ENCODE data around the gene TMEM132D. TPM values are rescaled to one million over a fixed set of nuclear protein-coding genes. Genes with fewer than 3 reads are reported as not detected.

TMEM132D gene
- total RNA-seq, 2 donors from 2014 or later = 4.4 to 14.2 TPM

- Histone ChIP-seq H3K4me1 (ENCODE audit: control insufficient read depth, insufficient read depth, low read length) (no peaks in the 10 kb centered on the region), H3K9ac (ENCODE audit: extremely low read depth, low read length, poor library complexity, severe bottlenecking) (no peak overlapping the region), H3K27ac (ENCODE audit: low read depth, low read length) (no peak overlapping the region), H3K9me3 (ENCODE audit: control insufficient read depth, low read length) (peaks cover 7% of the 10 kb centered on the region), H3K4me3 (ENCODE audit: low read length) (no peak overlapping the region), H3K36me3 (ENCODE audit: control insufficient read depth, insufficient read depth, low read length) (no peaks in the 10 kb centered on the region), H3K27me3 (ENCODE audit: control insufficient read depth, insufficient read depth, low read length, poor library complexity, severe bottlenecking) (no peaks in the 10 kb centered on the region)
- Mint-ChIP-seq H3K4me3 (no peak overlapping the region), H3K27me3 (ENCODE audit: insufficient read depth) (no peaks in the 10 kb centered on the region), H3K9me3 (peaks cover 13% of the 10 kb centered on the region), H3K36me3 (ENCODE audit: low read depth) (peaks cover 6% of the 10 kb centered on the region), H3K27ac (no peak overlapping the region), H3K4me1 (no peaks in the 10 kb centered on the region)
- DNase-seq = no peak
- no peak for TF ChIP-seq CTCF (conservative IDR thresholded peaks at IDR 0.05)
- 60 to 92% methylated on average over 2 to 3 of the region's 3 CpGs for WGBS, 2 experiments (ENCODE audit: insufficient coverage in 1 of 2, insufficient read length in 1 of 2)
These were observed 530.9 kb downstream of the TMEM132D start for GRCh38 chr12:129372876-129373275.

GRCh38 chr12:129372348-129372747 lies 531.5 kb downstream of the TMEM132D start:
- H3K27ac Mint-ChIP-seq = no peak overlapping the region
- DNase-seq = no peak
- 86% methylated on average over 2 of the region's 2 CpGs; no CpG with 5 or more reads in 1 of the 2 experiments for WGBS, 2 experiments (ENCODE audit: insufficient coverage in 1 of 2, insufficient read length in 1 of 2)
- H3K4me3 ChIP-seq (ENCODE audit: low read length) = no peak overlapping the region
- H3K27me3 Mint-ChIP-seq (ENCODE audit: insufficient read depth) = peaks cover 1% of the 10 kb centered on the region
- H3K4me3 Mint-ChIP-seq = no peak overlapping the region
- H3K36me3 ChIP-seq (ENCODE audit: control insufficient read depth, insufficient read depth, low read length) = no peaks in the 10 kb centered on the region
- H3K9me3 Mint-ChIP-seq = peaks cover 11% of the 10 kb centered on the region
- TF ChIP-seq CTCF (conservative IDR thresholded peaks at IDR 0.05) = no peak
- no peak overlapping the region for H3K27ac ChIP-seq (ENCODE audit: low read depth, low read length)
- H3K9ac ChIP-seq (ENCODE audit: extremely low read depth, low read length, poor library complexity, severe bottlenecking) = no peak overlapping the region
- H3K27me3 ChIP-seq (ENCODE audit: control insufficient read depth, insufficient read depth, low read length, poor library complexity, severe bottlenecking) = no peaks in the 10 kb centered on the region
- H3K9me3 ChIP-seq (ENCODE audit: control insufficient read depth, low read length) = peaks cover 6% of the 10 kb centered on the region
- no peaks in the 10 kb centered on the region for H3K4me1 ChIP-seq (ENCODE audit: control insufficient read depth, insufficient read depth, low read length)
- H3K4me1 Mint-ChIP-seq = no peaks in the 10 kb centered on the region
- H3K36me3 Mint-ChIP-seq (ENCODE audit: low read depth) = peaks cover 4% of the 10 kb centered on the region

GRCh38 chr12:129371268-129371667 lies 532.6 kb downstream of the TMEM132D start:
- H3K36me3 ChIP-seq (ENCODE audit: control insufficient read depth, insufficient read depth, low read length) = no peaks in the 10 kb centered on the region
- H3K27me3 Mint-ChIP-seq (ENCODE audit: insufficient read depth) = peaks cover 7% of the 10 kb centered on the region
- WGBS, 2 experiments (ENCODE audit: insufficient coverage in 1 of 2, insufficient read length in 1 of 2) = 69 to 70% methylated on average over 4 of the region's 4 CpGs
- H3K9me3 ChIP-seq (ENCODE audit: control insufficient read depth, low read length) = no peaks in the 10 kb centered on the region
- DNase-seq = no peak
- H3K27me3 ChIP-seq (ENCODE audit: control insufficient read depth, insufficient read depth, low read length, poor library complexity, severe bottlenecking) = no peaks in the 10 kb centered on the region
- TF ChIP-seq CTCF (conservative IDR thresholded peaks at IDR 0.05) = no peak
- H3K36me3 Mint-ChIP-seq (ENCODE audit: low read depth) = peaks cover 5% of the 10 kb centered on the region
- no peak overlapping the region for H3K4me3 Mint-ChIP-seq
- no peak overlapping the region for H3K9ac ChIP-seq (ENCODE audit: extremely low read depth, low read length, poor library complexity, severe bottlenecking)
- no peak overlapping the region for H3K27ac Mint-ChIP-seq
- H3K4me1 Mint-ChIP-seq = no peaks in the 10 kb centered on the region
- H3K4me1 ChIP-seq (ENCODE audit: control insufficient read depth, insufficient read depth, low read length) = no peaks in the 10 kb centered on the region
- peaks cover 5% of the 10 kb centered on the region for H3K9me3 Mint-ChIP-seq
- no peak overlapping the region for H3K4me3 ChIP-seq (ENCODE audit: low read length)
- no peak overlapping the region for H3K27ac ChIP-seq (ENCODE audit: low read depth, low read length)
